ENCODE data around the gene CES4A.
A peak's percentile ranks its signal among the peaks of the same experiment; 100 is the strongest.
"Not testable (repeated sequence)": the region's sequence is repeated elsewhere in the genome, so short reads cannot be mapped to it uniquely, and the experiment has no call there.

CES4A gene

GRCh38 chr16:66993558-66993957 lies 5.2 kb downstream of the CES4A start:
- not testable (repeated sequence) for DNase-seq

- no peak for DNase-seq
Observed at GRCh38 chr16:66996324-66996982, 8.1 kb downstream of the CES4A start.

- DNase-seq: no peak
Observed at GRCh38 chr16:66996983-66997358, 8.6 kb downstream of the CES4A start.

GRCh38 chr16:67000384-67001351 lies 12.3 kb downstream of the CES4A start:
- peak; percentile 51 for DNase-seq

GRCh38 chr16:67001726-67002125 lies 13.3 kb downstream of the CES4A start:
- DNase-seq: no peak

GRCh38 chr16:67006930-67007658 lies 18.7 kb downstream of the CES4A start:
- DNase-seq: no peak

GRCh38 chr16:67009158-67009557 lies 20.8 kb downstream of the CES4A start:
- no peak for DNase-seq

- no peak for DNase-seq
Observed at GRCh38 chr16:67011274-67011673, 22.9 kb downstream of the CES4A start.

- no peak for DNase-seq
Observed at GRCh38 chr16:67013233-67013822, 24.9 kb downstream of the CES4A start.

- DNase-seq: peak; percentile 64
Observed at GRCh38 chr16:67013823-67014633, 25.6 kb downstream of the CES4A start.

- DNase-seq: no peak
Observed at GRCh38 chr16:67014634-67015312, 26.4 kb downstream of the CES4A start.

GRCh38 chr16:67015313-67015731 lies 26.9 kb downstream of the CES4A start:
- no peak for DNase-seq

- no peak for DNase-seq
Observed at GRCh38 chr16:67016143-67016542, 27.8 kb downstream of the CES4A start.

- DNase-seq: no peak
Observed at GRCh38 chr16:67016681-67017420, 28.5 kb downstream of the CES4A start.

GRCh38 chr16:67017421-67017750 lies 29.0 kb downstream of the CES4A start:
- no peak for DNase-seq

- peak; percentile 84 for DNase-seq
Observed at GRCh38 chr16:67017810-67018488, 29.6 kb downstream of the CES4A start.

- no peak for DNase-seq
Observed at GRCh38 chr16:67019171-67019570, 30.8 kb downstream of the CES4A start.

GRCh38 chr16:67021321-67021720 lies 32.9 kb downstream of the CES4A start:
- no peak for DNase-seq

GRCh38 chr16:67022531-67023214 lies 34.3 kb downstream of the CES4A start:
- no peak for DNase-seq

- DNase-seq: no peak
Observed at GRCh38 chr16:67023689-67024088, 35.3 kb downstream of the CES4A start.
